ENCODE data around the gene CCL11.

Gene CCL11

DNA sequence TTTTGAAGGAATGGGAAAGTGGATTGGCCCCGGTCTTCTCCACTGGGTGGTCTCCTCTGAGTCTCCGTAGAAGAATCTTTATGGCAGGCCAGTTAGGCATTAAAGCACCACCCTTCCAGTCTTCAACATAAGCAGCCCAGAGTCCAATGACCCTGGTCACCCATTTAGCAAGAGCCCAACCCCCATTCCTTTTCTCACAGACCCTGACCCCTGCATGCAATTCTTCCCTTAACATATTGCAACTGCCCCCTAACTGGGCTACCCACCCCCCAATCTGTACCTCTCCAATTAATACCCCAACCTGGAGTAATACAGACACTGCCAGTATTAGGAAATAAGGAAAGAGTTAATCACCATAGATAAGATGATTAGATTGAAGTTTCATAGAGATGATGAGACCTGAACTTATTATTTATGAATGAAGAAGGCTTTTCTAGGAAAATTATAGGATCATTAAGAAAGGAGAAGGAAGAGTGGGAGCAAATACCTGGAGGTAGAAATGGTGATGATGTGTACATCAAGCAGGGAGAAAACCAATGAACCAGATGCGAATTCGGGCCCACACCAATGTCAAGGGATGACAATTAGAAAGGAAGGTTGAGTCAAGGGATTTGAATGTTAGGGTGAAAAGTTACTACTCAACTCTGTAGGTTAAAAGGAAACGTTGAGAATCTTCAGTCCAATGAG is 28.1 kb upstream of the CCL11 start:
- no peak for DNase-seq (ENCODE audit: low spot score)

DNA sequence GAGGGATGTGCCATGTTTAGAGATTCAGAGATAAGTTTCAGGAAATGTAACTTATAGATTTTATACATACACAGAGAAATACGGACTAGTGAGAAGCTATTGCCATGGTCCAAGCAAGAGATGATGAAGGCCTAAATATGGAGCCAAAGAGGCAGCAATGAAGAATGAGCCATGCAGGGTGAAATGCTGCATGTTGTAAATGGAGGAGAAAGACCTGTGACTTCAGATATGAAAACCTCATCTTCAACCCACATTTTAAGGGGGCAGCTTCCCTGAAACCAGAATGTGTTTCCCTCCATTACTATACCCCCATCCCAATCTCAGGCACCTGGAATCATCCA is 27.6 kb upstream of the CCL11 start:
- DNase-seq (ENCODE audit: low spot score) (no peak), FAIRE-seq (no peak)

More for the DNA sequence above, 28.1 kb upstream of the CCL11 start:
- no peak for FAIRE-seq

DNA sequence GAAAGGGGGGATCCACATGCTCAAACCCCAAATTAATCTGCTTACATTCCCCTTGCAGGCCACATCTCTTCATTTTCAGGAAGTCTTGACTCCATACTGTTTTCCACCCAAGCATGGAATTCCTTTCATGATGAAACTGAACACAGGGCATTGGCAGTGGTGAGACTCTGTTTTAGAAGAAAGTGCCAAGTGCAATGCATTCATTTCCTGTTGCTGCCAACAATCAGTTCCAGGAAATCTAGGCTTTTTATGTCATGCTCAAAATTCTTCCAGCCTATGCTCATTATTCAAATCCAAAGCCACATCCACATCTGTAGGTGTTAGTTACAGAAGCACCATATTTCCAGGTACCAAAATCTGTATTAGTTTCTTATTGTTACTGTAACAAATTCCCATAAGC is 26.4 kb upstream of the CCL11 start:
- no peak for DNase-seq (ENCODE audit: low spot score)
- no peak for FAIRE-seq

DNA sequence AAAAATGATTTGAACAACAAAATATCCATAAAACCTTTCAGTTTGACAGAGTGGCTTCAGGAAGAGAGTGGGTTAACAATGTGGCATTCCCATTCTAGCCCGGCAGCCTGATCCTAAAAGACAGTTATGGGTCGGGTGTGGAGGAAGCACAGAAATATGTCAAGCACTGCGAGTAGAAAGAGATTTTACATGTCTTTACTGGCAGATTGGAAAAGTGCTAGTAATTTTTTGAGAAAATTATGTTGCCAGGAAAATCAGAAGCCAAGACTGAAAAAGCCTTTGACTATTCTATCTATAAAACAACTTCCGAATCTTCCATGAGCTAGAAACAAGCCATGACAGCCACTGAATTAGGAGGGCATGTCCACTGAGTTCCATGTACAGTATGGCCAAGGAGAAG is 24.7 kb upstream of the CCL11 start:
- FAIRE-seq: no peak

DNA sequence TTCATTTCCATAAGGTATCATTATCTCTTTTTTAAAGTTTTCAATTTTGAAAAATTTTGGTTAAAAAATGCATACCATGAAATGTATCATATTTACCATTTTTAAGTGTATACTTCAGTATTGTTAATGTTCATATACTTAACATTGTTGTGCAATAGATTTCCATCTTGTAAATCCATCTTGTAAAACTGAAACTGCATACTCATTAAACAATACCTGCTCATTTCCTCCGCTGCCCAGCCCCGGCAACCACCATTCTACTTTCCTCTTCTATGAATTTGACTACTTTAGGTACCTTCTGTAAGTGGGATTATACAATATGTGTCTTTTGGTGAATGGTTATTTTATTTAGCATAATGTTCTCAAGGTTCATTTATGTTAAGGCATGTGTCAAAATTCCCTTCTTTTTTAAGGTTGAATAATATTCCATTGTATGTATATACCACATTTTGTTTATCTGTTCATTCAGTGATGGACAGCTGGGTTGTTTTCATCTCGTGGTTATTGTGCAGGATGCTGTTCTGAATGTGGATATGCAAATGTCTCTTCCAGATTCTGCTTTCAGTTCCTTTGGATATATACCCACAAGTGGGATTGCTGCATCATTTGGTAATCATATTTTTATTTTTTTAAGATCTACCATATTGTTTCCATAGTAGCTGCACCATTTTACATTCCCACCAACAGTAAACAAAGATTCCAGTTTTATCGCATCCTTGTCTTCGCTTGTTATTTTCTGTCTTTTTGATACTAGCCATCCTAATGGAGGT is 23.8 kb upstream of the CCL11 start:
- no peak for FAIRE-seq
- no peak for DNase-seq (ENCODE audit: low spot score)

More for the DNA sequence above, 24.7 kb upstream of the CCL11 start:
- no peak for DNase-seq (ENCODE audit: low spot score)

DNA sequence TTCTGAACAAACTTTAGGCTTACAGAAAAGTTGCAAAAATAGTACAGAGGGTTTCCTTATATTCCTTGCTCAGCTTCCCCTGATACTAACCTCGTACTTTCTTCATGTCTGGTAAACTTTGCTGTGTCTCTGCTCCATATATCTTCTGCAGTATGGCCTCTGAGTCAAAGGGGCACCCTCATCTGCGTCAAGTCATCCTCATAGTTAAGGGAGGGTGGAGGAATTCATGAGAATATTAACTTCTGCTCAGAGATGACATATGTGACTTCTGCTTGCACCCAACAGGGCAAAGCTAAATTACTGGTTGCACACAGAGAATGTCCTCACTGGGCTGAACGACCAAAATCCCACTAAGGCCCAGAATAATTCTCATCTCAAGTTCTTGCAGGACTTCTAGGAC is 19.8 kb upstream of the CCL11 start:
- FAIRE-seq: no peak

DNA sequence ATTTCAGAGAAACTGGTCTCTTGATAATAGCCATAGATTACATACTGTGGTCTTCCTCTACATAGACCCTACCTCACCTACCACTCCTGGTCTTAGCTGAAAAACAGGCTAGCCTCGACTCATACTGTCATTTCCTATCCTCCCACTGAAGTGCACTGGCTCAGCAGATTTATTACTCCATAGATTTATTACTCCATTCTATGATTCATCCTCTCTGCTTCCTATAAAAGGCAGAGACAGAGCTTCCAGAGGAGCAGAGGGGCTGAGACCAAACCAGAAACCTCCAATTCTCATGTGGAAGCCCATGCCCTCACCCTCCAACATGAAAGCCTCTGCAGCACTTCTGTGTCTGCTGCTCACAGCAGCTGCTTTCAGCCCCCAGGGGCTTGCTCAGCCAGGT is 15.6 kb upstream of the CCL11 start, which contains the start of gene CCL7:
Gene CCL7 (plus strand): TSS at position 253 of the 400 bp plus-strand sequence. CDS start 70 bp downstream, at position 323.
- FAIRE-seq (no peak), DNase-seq (ENCODE audit: low spot score) (no peak)

More for the DNA sequence above, 19.8 kb upstream of the CCL11 start:
- DNase-seq (ENCODE audit: low spot score): no peak

DNA sequence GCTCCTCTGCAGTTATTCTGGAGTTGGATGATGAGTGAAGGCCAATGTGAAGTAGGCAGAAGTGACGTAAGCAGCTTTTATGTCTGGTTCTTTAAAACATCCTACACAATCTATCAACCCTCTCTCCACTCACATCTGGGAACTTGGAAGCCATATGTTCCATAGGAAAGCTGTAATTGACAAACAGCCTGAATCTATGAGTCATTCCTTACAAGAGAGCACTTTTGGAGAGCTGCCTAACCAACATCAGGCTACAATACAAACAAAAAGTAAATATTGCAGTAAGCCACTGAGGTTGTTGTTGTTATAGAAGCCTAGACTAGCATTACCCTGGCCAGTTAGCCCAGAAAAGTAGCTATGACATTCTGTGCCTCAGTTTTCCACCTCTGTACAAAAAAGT is 9.7 kb upstream of the CCL11 start:
- DNase-seq (ENCODE audit: low spot score) (peak; percentile 28), FAIRE-seq (no peak)

DNA sequence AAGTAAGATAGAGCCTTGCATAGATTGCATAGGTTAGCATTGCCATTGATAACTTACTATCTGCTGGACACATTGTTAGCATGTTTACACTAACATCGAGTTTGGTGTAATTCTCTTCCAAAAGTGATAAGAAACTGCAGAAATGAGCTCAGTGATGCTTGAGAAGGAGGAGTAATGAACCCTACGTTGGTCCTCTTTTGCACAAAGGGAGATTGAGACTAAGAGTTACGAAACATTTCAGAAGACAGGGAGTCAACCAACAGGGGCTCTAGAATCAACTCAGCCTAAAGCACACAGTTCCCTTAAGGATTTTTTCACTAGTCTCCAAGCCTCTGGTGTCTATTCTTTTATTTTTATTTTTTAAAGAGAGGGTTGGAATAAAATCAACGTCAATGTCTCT is 8.7 kb upstream of the CCL11 start:
- DNase-seq (ENCODE audit: low spot score): no peak
- FAIRE-seq: no peak

DNA sequence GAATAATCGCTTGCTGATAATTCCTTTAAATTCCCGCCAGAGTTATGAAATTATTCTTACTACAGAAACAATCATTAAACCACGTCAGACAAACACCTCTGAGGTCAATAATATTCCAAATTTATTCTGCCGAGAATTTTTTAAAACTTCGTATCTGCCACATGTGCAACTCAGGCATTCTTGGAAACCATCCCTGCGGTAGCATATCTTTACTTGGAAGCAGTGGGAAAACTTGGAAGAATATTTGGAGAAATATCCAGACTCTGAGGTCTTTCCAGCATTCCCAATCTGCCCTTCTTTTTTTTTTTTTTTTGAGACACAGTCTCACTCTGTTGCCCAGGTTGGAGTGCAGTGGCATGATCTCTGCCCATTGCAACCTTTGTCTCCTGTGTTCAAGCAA is 2.0 kb upstream of the CCL11 start:
- no peak for DNase-seq (ENCODE audit: low spot score)
- FAIRE-seq: no peak

DNA sequence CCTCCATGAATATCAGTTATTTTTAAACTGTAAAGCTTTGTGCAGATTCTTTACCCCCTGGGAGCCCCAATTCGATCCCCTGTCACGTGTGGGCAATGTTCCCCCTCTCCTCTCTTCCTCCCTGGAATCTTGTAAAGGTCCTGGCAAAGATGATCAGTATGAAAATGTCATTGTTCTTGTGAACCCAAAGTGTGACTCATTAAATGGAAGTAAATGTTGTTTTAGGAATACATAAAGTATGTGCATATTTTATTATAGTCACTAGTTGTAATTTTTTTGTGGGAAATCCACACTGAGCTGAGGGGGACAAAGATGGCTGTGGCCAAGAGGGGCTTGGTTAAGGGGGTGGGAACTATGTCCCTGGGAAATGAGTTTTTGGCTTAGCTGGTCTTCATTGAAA is 2.3 kb downstream of the CCL11 start:
- FAIRE-seq (no peak), DNase-seq (ENCODE audit: low spot score) (no peak)

DNA sequence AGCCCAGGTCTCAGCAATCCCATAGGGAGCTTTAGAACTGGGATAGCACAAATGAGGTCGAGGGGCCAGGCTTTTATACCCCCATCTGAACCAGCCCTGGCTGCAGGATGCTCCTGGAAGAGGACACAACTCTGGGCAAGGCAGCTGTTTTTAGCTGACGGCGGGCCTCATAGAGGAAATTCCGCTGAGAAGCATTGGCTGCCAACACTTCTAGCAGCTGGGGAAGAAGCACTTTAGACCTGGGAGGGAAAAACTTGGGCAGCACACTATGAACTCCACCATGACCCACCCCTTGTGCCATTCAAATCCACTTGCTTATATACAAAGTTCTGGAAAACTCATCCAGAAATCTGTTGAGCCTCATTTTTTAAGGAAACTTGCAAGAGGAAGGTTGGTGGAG is 5.0 kb downstream of the CCL11 start:
- no peak for DNase-seq (ENCODE audit: low spot score)
- no peak for FAIRE-seq

DNA sequence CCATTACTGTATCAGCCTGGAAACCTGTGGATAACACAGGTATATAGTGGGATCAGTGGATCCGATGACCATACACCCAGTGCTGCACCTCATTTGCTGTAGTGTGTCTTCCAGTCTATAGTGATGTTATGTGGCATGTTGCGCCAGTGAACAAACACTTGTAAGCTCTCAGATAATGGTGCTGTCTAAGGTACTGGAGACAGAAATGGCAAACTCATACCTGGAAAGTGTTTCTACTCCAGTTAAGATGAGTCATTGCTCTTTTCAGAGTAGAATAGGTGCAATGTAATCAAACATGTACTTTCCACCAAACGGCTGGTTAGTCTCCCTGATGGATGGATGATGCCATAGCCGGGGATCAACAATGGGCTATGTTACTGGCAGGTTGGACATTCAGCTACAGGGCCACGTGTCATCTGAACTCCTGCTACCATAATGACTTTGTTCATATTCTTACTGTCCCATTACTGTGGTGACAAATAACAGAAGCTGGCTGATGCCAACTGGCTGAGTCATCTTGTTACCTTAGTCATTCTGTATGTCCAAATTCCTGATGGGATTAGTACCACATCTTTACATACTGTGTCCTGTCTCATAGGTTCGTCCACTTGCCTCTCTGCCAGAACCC is 6.3 kb downstream of the CCL11 start:
- DNase-seq (ENCODE audit: low spot score): peak; percentile 27
- no peak for FAIRE-seq

DNA sequence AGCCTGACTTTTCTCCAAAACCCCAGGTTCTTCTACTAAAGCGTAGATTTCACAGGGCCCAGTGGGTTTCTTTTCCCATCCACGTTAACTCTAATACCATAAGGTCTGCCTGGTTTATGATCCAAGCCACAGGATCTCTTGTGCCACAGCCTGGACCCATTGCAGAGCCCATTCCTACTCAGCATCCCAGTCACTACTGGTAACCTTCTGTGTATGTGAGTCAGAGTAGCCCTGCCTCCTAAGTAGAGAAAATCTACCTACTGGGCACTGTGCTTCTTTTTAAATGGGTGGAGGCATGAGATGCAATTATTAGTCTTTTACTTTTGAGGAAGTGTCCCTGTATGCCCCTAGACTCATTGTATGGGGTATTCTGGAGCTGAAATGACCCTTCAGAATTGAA is 13.5 kb downstream of the CCL11 start:
- no peak for FAIRE-seq

DNA sequence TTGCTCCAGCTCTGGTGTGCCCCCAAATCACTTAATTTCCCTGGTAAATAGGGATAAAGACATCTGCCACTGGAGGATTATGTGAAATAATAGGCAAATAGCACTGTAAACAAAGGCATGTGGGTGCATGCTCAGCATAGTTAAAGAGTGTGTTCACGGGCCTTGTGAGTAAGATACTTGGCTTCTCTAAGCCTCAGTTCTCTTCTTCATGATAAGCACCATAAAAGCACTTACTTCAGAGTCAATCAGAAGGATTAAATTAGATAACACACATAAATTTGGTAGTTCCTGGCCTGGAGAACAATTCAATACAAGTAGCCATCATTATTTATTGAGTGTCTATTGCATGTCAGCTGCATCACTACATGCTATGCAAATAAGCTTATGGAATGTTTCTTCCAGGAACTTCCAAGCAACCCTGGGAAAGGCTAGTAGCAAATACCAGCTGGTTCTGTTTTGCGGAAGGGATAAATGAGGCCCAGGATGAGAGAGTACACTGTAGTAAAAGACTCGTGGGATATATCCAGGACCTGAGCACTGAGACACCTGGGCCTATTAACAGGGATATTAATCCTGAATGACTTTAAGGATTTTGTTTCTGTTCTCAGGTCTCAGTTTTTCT is 14.5 kb downstream of the CCL11 start:
- FAIRE-seq: no peak
- DNase-seq (ENCODE audit: low spot score): no peak

More for the DNA sequence above, 13.5 kb downstream of the CCL11 start:
- DNase-seq (ENCODE audit: low spot score): no peak

DNA sequence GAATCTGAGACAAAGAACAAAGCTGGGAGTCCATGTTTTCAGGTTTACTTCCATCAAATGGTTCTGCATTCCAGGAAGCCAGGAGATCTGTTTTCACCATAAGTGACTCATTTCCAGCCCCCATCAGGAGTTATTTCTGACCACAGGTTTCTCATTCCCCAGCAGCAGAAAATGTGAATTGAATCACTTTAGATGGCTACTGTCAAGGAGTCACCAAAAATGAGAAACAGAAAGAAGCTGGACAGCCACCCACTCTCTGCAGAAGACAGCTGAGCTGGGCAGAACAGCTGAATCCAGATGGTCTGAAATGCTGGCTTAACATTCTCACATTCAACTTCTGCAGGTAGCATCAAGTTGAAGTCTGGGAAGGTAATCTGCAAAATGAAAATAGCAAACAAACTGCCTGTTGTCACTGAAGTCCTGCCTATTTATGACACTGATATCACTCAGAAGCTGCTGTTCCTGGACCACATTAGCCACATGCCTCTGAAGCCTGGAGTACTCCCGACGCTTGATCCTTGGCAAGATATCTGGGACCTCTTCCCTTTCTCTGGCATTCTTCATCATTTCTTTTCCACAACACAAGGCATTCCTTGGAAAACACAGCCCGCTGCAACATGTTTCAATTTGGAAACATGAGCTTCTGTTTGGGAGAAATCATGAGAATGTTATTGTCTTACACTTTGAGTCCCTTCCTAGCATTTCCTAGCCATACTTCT is 15.3 kb downstream of the CCL11 start:
- DNase-seq (ENCODE audit: low spot score) (peak; percentile 35), FAIRE-seq (no peak)

DNA sequence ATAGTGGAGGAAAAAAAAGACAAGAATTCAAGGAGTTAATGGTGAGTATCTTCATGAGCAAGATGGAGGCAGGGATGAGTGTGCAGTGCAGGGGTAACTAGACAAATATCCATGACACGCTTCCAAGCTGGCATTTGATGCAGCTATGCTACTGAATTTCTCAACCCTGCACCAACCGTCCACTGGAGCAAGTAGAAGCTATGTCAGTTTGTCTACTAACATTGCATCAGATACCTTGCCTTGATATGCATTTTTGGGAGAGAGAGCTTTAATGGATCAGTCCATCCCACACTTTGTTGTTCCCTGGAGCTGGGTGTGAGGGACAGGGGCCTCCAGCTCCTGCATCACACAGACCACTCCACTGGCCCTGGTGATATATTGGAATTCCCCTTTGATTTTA is 16.4 kb downstream of the CCL11 start:
- DNase-seq (ENCODE audit: low spot score): no peak
- no peak for FAIRE-seq

DNA sequence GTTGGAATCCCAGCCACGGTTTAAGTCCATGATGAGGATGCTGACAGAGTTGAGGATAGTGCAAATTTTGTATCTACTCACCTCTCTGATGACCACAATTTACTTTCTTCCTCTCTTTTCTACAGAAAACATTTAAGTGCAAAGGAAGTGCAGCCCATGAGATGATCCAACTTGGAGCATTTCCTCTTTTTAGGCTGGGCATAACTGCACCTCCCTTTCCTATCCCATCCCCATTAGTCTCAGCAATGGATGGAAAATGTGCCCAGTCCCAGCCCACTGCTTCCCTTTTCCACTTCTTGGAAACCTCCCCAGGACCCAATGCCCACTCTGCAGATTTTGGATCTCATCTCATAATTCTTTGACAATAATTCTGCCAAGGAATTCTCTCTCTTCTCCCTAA is 17.1 kb downstream of the CCL11 start:
- DNase-seq (ENCODE audit: low spot score): no peak
- no peak for FAIRE-seq

DNA sequence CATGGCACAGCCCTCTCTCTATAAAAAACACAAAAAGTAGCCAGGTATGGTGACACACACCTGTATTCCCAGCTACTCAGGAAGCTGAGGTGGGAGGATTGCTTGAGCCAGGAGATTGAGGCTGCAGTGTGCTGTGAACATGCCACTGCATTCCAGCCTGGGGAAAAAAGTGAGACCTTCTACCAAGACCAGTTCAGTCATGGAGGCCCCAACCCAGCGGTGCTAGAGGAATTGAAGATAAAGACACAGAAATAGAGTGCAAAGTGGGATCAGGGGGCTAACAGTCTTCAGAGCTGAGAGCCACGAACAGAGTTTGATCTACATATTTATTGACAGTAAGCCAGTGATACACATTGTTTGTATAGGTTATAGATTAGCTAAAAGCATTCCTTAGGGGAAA is 18.1 kb downstream of the CCL11 start:
- no peak for FAIRE-seq
- DNase-seq (ENCODE audit: low spot score): no peak

DNA sequence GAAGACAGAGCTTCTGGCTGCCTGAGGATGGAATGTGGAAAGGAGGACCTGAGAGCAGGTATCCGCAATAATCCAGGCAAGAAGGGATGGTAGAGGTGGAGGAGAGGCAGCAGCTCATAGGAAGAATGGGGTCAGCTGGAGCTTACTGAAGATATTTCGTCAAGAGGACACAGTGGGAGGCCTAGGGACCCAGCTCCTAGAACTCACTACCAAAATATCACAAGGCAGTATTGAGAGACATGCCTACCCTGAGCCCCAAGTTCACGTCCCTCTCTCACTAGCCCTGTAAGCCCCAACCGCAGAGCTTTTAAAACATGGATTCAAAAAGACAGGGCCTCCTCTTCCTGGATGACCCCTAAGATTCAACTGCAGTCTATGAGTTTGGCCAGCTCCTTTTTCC is 19.5 kb downstream of the CCL11 start:
- FAIRE-seq: no peak
- DNase-seq (ENCODE audit: low spot score): no peak

DNA sequence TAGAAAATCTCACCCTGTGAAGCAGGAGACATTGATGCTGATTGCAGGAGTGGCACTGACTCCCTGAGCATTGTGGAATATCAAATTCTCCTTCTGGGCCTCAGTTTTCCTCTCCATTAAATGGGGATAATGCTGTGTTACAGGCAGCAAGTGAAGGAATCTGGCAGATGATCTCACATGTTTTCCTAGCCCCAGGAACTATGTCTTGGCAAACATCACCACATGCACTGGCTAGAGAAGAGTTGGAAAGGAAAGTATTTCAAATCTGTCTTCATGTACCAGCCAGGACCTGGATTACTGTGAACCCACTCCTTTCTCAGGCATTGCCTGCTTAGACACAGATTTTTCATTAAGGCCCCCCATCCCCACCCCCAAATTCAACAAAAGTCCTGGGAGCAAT is 20.1 kb downstream of the CCL11 start:
- no peak for DNase-seq (ENCODE audit: low spot score)
- FAIRE-seq: no peak
